ENCODE results near the gene ARID1B. TPM values are rescaled to one million over a fixed set of nuclear protein-coding genes. Genes with fewer than 3 reads are reported as not detected.
A peak's percentile ranks its signal among the peaks of the same experiment; 100 is the strongest.

ARID1B gene
- total RNA-seq, 2 donors from 2014 or later: 43.9 to 44.6 TPM

DNA sequence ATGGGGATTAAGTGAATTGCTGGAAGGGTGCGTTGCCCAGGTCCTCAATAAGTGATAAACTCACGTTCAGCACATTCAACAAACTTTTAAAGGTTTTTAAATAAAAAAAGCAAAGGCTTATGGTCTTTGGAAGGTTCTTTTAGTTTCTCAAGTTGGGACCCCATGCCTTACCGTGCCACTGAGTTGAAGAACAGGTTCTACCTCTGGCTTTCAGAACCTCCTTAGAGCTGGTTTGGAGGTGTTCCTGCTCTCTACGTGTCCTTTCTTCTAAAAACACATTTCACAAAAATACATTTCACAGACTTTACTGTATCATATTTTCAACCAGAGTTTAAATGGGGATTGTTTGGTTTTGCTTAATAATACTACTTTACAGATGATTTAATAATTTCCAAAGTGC lies 29.0 kb downstream of the ARID1B start:
- DNase-seq (ENCODE audit: low spot score): no peak
- Histone ChIP-seq H3K4me1 (peaks cover 0 to 48% of the 10 kb centered on the region in 2 donors), H3K27me3 (no peaks in the 10 kb centered on the region), H3K4me3 (no peak overlapping the region), H3K27ac (peak overlapping the region in 1 of 2 donors; percentile 13), H3K9me3 (no peaks in the 10 kb centered on the region), H3K36me3 (no peaks in the 10 kb centered on the region)
- TF ChIP-seq, protein P1, sequence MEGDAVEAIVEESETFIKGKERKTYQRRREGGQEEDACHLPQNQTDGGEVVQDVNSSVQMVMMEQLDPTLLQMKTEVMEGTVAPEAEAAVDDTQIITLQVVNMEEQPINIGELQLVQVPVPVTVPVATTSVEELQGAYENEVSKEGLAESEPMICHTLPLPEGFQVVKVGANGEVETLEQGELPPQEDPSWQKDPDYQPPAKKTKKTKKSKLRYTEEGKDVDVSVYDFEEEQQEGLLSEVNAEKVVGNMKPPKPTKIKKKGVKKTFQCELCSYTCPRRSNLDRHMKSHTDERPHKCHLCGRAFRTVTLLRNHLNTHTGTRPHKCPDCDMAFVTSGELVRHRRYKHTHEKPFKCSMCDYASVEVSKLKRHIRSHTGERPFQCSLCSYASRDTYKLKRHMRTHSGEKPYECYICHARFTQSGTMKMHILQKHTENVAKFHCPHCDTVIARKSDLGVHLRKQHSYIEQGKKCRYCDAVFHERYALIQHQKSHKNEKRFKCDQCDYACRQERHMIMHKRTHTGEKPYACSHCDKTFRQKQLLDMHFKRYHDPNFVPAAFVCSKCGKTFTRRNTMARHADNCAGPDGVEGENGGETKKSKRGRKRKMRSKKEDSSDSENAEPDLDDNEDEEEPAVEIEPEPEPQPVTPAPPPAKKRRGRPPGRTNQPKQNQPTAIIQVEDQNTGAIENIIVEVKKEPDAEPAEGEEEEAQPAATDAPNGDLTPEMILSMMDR (IDR thresholded peaks at IDR 0.05): no peak

GRCh38 chr6:156807028-156807427 lies 29.9 kb downstream of the ARID1B start:
- Histone ChIP-seq H3K4me1 (peaks cover 0 to 45% of the 10 kb centered on the region in 2 donors), H3K9me3 (no peaks in the 10 kb centered on the region), H3K36me3 (no peaks in the 10 kb centered on the region), H3K27me3 (no peaks in the 10 kb centered on the region), H3K27ac (no peak overlapping the region), H3K4me3 (no peak overlapping the region)
- no peak for DNase-seq (ENCODE audit: low spot score)
- TF ChIP-seq, protein P1 (IDR thresholded peaks at IDR 0.05): no peak

- Histone ChIP-seq H3K36me3 (no peaks in the 10 kb centered on the region), H3K27me3 (no peaks in the 10 kb centered on the region), H3K4me3 (no peak overlapping the region), H3K9me3 (no peaks in the 10 kb centered on the region), H3K27ac (peak overlapping the region; percentile 27 to 32), H3K4me1 (peaks cover 0 to 38% of the 10 kb centered on the region in 2 donors)
- no peak for DNase-seq (ENCODE audit: low spot score)
- TF ChIP-seq, protein P1 (IDR thresholded peaks at IDR 0.05): no peak
Observed at GRCh38 chr6:156807795-156808194, 30.6 kb downstream of the ARID1B start.

DNA sequence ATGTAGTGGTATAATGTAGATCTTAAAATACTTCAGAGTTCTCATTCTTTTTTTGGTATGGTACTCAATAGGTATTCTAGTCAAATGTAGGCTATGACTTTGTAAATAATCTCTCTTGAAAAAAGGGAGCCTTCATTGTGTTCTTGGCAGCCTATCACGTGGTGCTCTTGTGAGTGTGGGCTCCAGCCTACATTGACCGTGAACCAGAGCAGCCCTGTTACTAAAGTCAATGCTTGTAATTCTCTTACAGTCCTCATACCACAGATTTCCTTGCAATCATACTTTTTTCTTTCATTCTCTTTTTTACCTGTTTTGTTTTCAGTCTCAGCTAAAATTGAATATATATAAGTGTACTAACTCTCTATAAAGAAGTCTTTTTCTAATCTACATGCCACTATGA lies 31.1 kb downstream of the ARID1B start:
- Histone ChIP-seq H3K9me3 (no peaks in the 10 kb centered on the region), H3K27ac (peak overlapping the region; percentile 32 to 52), H3K4me3 (no peak overlapping the region), H3K4me1 (peaks cover 0 to 38% of the 10 kb centered on the region in 2 donors), H3K27me3 (no peaks in the 10 kb centered on the region), H3K36me3 (no peaks in the 10 kb centered on the region)
- no peak for DNase-seq (ENCODE audit: low spot score)
- TF ChIP-seq, protein P1 (IDR thresholded peaks at IDR 0.05): no peak

DNA sequence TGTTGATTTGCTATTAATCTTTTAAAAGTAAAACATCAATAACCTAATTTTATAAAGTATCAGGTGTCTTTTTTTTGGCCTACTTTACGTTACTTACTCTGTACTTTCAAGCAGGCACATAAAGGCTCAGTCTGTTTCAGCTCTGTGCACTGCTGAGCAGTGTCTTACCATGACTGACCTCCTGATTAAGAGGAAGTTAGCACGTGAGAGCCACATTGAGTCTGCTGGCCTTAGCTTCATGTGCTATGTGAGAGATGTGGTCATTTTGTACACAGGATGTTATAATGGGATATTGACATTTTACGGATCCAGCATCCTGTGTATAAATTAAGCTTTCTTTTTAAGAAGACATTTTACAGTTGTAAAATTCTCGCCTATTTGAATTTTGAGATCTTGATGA lies 31.9 kb downstream of the ARID1B start:
- Histone ChIP-seq H3K27me3 (no peaks in the 10 kb centered on the region), H3K27ac (peak overlapping the region; percentile 32 to 52), H3K4me1 (peaks cover 0 to 38% of the 10 kb centered on the region in 2 donors), H3K9me3 (no peaks in the 10 kb centered on the region), H3K4me3 (no peak overlapping the region), H3K36me3 (no peaks in the 10 kb centered on the region)
- no peak for DNase-seq (ENCODE audit: low spot score)
- TF ChIP-seq, protein P1 (IDR thresholded peaks at IDR 0.05): no peak
